HG03442 (cell line): ENCODE data around the gene MUC20.
"Not testable (repeated sequence)": the region's sequence is repeated elsewhere in the genome, so short reads cannot be mapped to it uniquely, and the experiment has no call there.

Source experiments
- ATAC-seq: cut with Tn5 transposase; IDR thresholded peaks from one replicate; pipeline ENCODE4 v1.9.1; 2021; ENCODE audit warnings: mild to moderate bottlenecking, moderate library complexity; ENCODE audit not compliant: unreplicated experiment

Gene MUC20

GRCh38 chr3:195769551-195769950 lies 48.8 kb downstream of the MUC20 start:
- ATAC-seq, result no peak

- ATAC-seq, result no peak
Observed at GRCh38 chr3:195770081-195770840, 49.5 kb downstream of the MUC20 start.

GRCh38 chr3:195770841-195771645 lies 50.3 kb downstream of the MUC20 start:
- ATAC-seq, result not testable (repeated sequence)

- no peak for ATAC-seq
Observed at GRCh38 chr3:195771646-195772300, 51.0 kb downstream of the MUC20 start.

- ATAC-seq, result no peak
Observed at GRCh38 chr3:195773956-195774537, 53.3 kb downstream of the MUC20 start.

- ATAC-seq, result no peak
Observed at GRCh38 chr3:195774917-195775316, 54.1 kb downstream of the MUC20 start.

GRCh38 chr3:195777975-195778374 lies 57.2 kb downstream of the MUC20 start:
- no peak for ATAC-seq

GRCh38 chr3:195781236-195781635 lies 60.5 kb downstream of the MUC20 start:
- not testable (repeated sequence) for ATAC-seq
